GM12878 (cell line): ENCODE results near the gene TYW3.

Experiments used
- CEBPB ChIP-seq, 2 experiments: fragments of 150-350 bp in 1 of 2; IDR thresholded peaks; 2 replicates each; pipeline ENCODE4 v1.6.1; 2012 to 2014; ENCODE audit warnings: low read depth in 2 of 2, low read length in 2 of 2, borderline replicate concordance in 1 of 2, inconsistent platforms in 1 of 2
- CTCF ChIP-seq, 3 experiments: IDR thresholded peaks in 2 of 3; conservative IDR thresholded peaks in 1 of 3; 2 replicates each; pipeline ENCODE4 v1.5.1; 2011; ENCODE audit warnings: low read depth in 3 of 3, low read length in 3 of 3, mild to moderate bottlenecking in 3 of 3, control low read depth in 2 of 3, moderate library complexity in 2 of 3, inconsistent platforms in 1 of 3, mixed read lengths in 1 of 3; ENCODE audit not compliant: control insufficient read depth in 2 of 3, insufficient read depth in 1 of 3; ENCODE audit errors: extremely low read depth in 1 of 3
- ESRRA ChIP-seq: IDR thresholded peaks from 2 replicates; pipeline ENCODE4 v1.6.1; 2012; ENCODE audit warnings: mild to moderate bottlenecking, low read length, improper control_type of control experiment
- POLR2A ChIP-seq: IDR thresholded peaks from 2 replicates; pipeline ENCODE4 v1.6.1; 2011; ENCODE audit warnings: low read depth, mild to moderate bottlenecking, low read length
- POLR2AphosphoS2 ChIP-seq: IDR thresholded peaks from 2 replicates; pipeline ENCODE4 v1.6.1; 2011; ENCODE audit warnings: low read depth, mild to moderate bottlenecking, low read length, improper control_type of control experiment, moderate library complexity
- RAD21 ChIP-seq: IDR thresholded peaks from 2 replicates; pipeline ENCODE4 v1.6.1; 2011; ENCODE audit warnings: mild to moderate bottlenecking, low read depth, low read length, moderate library complexity; ENCODE audit not compliant: insufficient read depth
- TCF12 ChIP-seq: IDR thresholded peaks from 2 replicates; pipeline ENCODE4 v1.6.1; 2011; ENCODE audit warnings: low read depth, mild to moderate bottlenecking, low read length

- peak; percentile 27 to 50 (median 44); a peak in 5 of 6 replicates for TF ChIP-seq CTCF (IDR thresholded peaks at IDR 0.05 in 2 of 3, conservative IDR thresholded peaks at IDR 0.05 in 1 of 3; ENCODE audit: control insufficient read depth in 2 of 3, extremely low read depth in 1 of 3, insufficient read depth in 1 of 3, low read depth in 3 of 3, low read length in 3 of 3)
- TF ChIP-seq ESRRA = no peak
- no peak for TF ChIP-seq TCF12
- TF ChIP-seq POLR2A = no peak
- TF ChIP-seq POLR2AphosphoS2 = no peak
- no peak for TF ChIP-seq CEBPB (IDR thresholded peaks at IDR 0.05; ENCODE audit: borderline replicate concordance in 1 of 2, low read depth in 2 of 2, low read length in 2 of 2)
- TF ChIP-seq RAD21 = no peak
Observed at GRCh38 chr1:74767490-74767889, 34.5 kb downstream of the TYW3 start.
